Measurements from ENCODE around the gene TMEM106B. TPM values are rescaled to one million over a fixed set of nuclear protein-coding genes. Genes with fewer than 3 reads are reported as not detected.
"Not testable (repeated sequence)": the region's sequence is repeated elsewhere in the genome, so short reads cannot be mapped to it uniquely, and the experiment has no call there.

Gene TMEM106B
- total RNA-seq, 1 donor from 2014 or later = 22.1 TPM

DNA sequence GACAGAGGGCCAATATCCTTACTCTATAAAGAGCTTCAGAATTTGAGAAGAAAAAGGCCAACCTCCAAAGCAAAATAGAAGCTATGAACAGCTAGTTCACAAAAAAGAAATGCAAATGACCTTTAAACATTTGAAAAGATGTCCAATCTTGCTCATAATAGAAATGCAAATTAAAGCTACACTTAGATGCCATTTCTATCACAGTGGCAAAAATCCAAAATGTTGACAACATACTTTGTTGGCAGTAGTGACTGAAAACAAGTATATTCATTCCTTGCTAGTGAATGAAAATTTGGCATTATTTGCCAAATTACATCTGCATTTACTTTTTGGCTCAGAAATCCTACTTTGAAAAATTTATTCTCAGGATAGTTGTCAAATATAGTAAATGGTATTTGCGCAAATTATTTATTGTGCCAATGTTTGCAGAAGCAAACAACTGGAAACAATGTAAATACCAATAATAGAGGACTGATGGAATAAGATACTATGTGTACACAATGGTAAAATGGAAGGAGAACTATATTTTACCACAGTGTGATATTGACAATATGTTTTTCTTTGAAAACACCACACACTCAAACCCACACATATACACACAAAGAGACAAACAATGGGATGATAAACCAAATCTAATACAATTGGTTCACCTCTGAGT, 9.4 kb downstream of the TMEM106B start:
- H3K4me3 Mint-ChIP-seq = no peak overlapping the region
- POLR2A ChIA-PET = interaction anchor here (1.1 kb wide), 1 partner anchor 9 kb away, joined by 3 read pairs; no protein-coding TSS in a partner anchor
- H3K27me3 Mint-ChIP-seq = no peaks in the 10 kb centered on the region
- intact Hi-C loops (cut with micrococcal nuclease) = no loop called here
- TF ChIP-seq, protein P1, sequence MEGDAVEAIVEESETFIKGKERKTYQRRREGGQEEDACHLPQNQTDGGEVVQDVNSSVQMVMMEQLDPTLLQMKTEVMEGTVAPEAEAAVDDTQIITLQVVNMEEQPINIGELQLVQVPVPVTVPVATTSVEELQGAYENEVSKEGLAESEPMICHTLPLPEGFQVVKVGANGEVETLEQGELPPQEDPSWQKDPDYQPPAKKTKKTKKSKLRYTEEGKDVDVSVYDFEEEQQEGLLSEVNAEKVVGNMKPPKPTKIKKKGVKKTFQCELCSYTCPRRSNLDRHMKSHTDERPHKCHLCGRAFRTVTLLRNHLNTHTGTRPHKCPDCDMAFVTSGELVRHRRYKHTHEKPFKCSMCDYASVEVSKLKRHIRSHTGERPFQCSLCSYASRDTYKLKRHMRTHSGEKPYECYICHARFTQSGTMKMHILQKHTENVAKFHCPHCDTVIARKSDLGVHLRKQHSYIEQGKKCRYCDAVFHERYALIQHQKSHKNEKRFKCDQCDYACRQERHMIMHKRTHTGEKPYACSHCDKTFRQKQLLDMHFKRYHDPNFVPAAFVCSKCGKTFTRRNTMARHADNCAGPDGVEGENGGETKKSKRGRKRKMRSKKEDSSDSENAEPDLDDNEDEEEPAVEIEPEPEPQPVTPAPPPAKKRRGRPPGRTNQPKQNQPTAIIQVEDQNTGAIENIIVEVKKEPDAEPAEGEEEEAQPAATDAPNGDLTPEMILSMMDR (IDR thresholded peaks at IDR 0.05) = no peak
- peaks cover 58% of the 10 kb centered on the region for H3K36me3 Mint-ChIP-seq (ENCODE audit: low read depth)
- no peak overlapping the region for H3K27ac Mint-ChIP-seq
- CTCF ChIA-PET = no interaction called here
- DNase-seq = no peak
- H3K9me3 Mint-ChIP-seq = no peaks in the 10 kb centered on the region
- ATAC-seq (ENCODE audit: low read depth) = no peak
- peaks cover 22% of the 10 kb centered on the region for H3K4me1 Mint-ChIP-seq

DNA sequence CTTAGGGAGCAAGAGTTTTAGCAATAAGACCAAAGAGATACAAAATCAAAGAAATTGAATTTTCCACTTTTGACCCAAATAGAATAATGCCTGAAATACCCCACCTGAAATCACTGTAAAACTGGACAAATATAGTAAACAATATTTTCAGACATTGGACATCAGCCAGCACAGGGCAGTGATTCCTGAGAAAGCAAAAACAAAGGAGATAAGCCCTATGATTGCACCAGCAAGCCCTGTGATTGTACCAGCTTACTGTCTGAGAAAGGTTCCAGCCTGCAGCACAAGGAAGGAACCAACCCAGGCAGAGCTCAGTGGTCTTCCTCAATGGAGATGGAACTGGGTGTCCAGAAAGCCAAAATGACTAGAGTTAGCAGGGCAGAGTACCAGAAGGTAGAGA, 10.3 kb downstream of the TMEM106B start:
- Mint-ChIP-seq H3K27ac (no peak overlapping the region), H3K9me3 (no peaks in the 10 kb centered on the region), H3K27me3 (no peaks in the 10 kb centered on the region), H3K4me3 (no peak overlapping the region), H3K36me3 (ENCODE audit: low read depth) (peaks cover 59% of the 10 kb centered on the region), H3K4me1 (peaks cover 22% of the 10 kb centered on the region)
- no peak for DNase-seq
- TF ChIP-seq, protein P1 (IDR thresholded peaks at IDR 0.05) = no peak
- POLR2A ChIA-PET = no interaction called here
- intact Hi-C loops (cut with micrococcal nuclease) = no loop called here
- ATAC-seq (ENCODE audit: low read depth) = no peak
- CTCF ChIA-PET = no interaction called here

DNA sequence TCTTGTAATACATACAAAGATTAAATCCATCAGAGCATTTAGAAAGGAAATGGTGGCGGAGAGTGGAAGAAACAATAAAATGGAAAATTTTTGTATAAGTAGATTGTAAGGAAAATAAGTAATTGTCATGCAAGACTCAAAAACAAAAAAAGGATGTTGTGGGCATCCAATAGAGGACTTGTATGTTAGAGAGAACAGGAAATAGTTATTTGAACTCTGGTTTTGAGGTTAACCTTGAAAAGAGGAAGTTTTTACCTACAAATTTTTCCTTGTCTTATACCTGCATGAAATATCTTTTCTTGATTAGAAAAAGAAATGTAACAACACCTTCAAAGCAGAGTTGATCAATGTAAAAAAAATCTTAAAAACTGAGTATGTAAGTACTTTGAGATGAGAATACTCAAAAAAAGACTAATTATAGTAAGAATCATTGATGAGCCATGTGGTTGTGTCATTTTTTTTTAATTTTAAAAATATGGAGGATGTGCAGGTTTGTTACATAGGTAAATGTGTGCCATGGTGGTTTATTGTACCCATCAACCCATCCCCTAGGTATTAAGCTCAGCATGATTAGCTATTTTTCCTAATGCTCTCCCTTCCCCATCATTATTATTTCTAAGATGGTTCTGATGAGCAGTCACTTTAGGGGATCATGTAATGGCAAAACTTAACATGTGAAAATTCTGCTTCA, 11.9 kb downstream of the TMEM106B start:
- peak overlapping the region; percentile 19 for H3K27ac Mint-ChIP-seq
- H3K27me3 Mint-ChIP-seq = no peaks in the 10 kb centered on the region
- ChIA-PET CTCF (no interaction called here), POLR2A (no interaction called here)
- intact Hi-C loops (cut with micrococcal nuclease) = loop anchor here (1.0 kb wide), 1 partner anchor 12 kb away; the partner anchor contains the start of gene TMEM106B
- DNase-seq = no peak
- ATAC-seq (ENCODE audit: low read depth) = peak; percentile 65
- peaks cover 22% of the 10 kb centered on the region for H3K4me1 Mint-ChIP-seq
- H3K36me3 Mint-ChIP-seq (ENCODE audit: low read depth) = peaks cover 50% of the 10 kb centered on the region
- TF ChIP-seq, protein P1 (IDR thresholded peaks at IDR 0.05) = no peak
- no peaks in the 10 kb centered on the region for H3K9me3 Mint-ChIP-seq
- peak overlapping the region; percentile 3 for H3K4me3 Mint-ChIP-seq

DNA sequence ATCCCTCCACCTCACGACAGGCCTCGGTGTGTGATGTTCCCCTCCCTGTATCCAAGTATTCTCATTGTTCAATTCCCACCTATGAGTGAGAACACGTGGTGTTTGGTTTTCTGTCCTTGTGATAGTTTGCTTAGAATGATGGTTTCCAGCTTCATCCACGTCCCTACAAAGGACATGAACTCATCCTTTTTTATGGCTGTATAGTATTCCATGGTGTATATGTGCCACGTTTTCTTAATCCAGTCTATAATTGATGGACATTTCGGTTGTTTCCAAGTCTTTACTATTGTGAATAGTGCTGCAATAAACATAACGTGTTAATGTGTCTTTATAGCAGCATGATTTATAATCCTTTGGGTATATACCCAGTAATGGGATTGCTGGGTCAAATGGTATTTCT, 13.9 kb downstream of the TMEM106B start:
- intact Hi-C loops (cut with micrococcal nuclease); CTCF ChIA-PET; H3K4me3 Mint-ChIP-seq; POLR2A ChIA-PET; DNase-seq; H3K9me3 Mint-ChIP-seq; H3K27ac Mint-ChIP-seq; ATAC-seq (ENCODE audit: low read depth); H3K27me3 Mint-ChIP-seq: not testable (repeated sequence)
- peaks cover 38% of the 10 kb centered on the region for H3K36me3 Mint-ChIP-seq (ENCODE audit: low read depth)
- peaks cover 22% of the 10 kb centered on the region for H3K4me1 Mint-ChIP-seq

DNA sequence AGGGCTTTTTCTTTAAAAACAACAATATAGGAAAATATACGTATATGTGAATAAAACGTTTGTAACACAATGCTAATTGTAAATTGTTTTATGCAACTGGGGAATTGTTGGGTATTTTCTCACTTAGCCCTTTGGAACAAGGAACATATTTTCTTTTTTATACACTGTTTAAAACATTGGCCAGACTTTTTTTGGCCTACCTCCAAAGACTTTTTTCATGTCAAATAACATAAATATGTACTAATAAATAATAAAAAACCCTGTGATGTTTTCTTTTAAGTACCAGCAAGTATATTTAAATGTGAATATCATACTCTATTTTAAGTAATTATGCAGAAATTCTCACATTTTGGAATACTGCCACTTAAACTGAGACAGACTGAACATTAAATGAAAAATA, 15.7 kb downstream of the TMEM106B start:
- H3K36me3 Mint-ChIP-seq (ENCODE audit: low read depth) = peaks cover 37% of the 10 kb centered on the region

More for the DNA sequence above, 15.7 kb downstream of the TMEM106B start:
- H3K4me1 Mint-ChIP-seq = peaks cover 18% of the 10 kb centered on the region
- POLR2A ChIA-PET = no interaction called here
- no peaks in the 10 kb centered on the region for H3K9me3 Mint-ChIP-seq
- H3K4me3 Mint-ChIP-seq = no peak overlapping the region
- ATAC-seq (ENCODE audit: low read depth) = no peak
- no peak for DNase-seq
- H3K27ac Mint-ChIP-seq = no peak overlapping the region
- intact Hi-C loops (cut with micrococcal nuclease) = no loop called here
- H3K27me3 Mint-ChIP-seq = no peaks in the 10 kb centered on the region
- CTCF ChIA-PET = no interaction called here
- TF ChIP-seq, protein P1 (IDR thresholded peaks at IDR 0.05) = no peak

Data from activated B cell treated with CpG ODN at 0.5 μM for 24 hours (primary cell).